HepG2 (cell line): ENCODE data around the gene LRRC45. TPM values are rescaled to one million over a fixed set of nuclear protein-coding genes. Genes with fewer than 3 reads are reported as not detected.

ENCODE experiments used
- ATAD3A ChIP-seq: sonication (generic); formaldehyde crosslinking; IDR thresholded peaks from 2 replicates; pipeline ENCODE4 v1.4.0; 2020; ENCODE audit warnings: missing genetic modification reagents
- KLF12 ChIP-seq: sonication (generic); formaldehyde crosslinking; IDR thresholded peaks from 2 replicates; pipeline ENCODE4 v1.4.0; 2020; ENCODE audit warnings: missing genetic modification reagents, borderline replicate concordance
- NAIF1 ChIP-seq: sonication (generic); formaldehyde crosslinking; IDR thresholded peaks from 2 replicates; pipeline ENCODE4 v1.5.0; 2020; ENCODE audit warnings: mild to moderate bottlenecking, missing genetic modification reagents, borderline replicate concordance
- TBX3 ChIP-seq: fragments of 450-650 bp; IDR thresholded peaks from 2 replicates; pipeline ENCODE4 v1.6.1; 2017; ENCODE audit warnings: antibody characterized with exemption, mild to moderate bottlenecking, inconsistent platforms, borderline replicate concordance
- ZC3H13 ChIP-seq: sonication (generic); formaldehyde crosslinking; IDR thresholded peaks from 2 replicates; pipeline ENCODE4 v1.8.1; 2023; ENCODE audit warnings: mild to moderate bottlenecking, missing genetic modification reagents, moderate library complexity
- ZNF101 ChIP-seq: sonication (generic); formaldehyde crosslinking; IDR thresholded peaks from 2 replicates; pipeline ENCODE4 v1.4.0; 2020; ENCODE audit warnings: mild to moderate bottlenecking, low read depth, missing genetic modification reagents, borderline replicate concordance
- ZNF274 ChIP-seq: sonication (generic); formaldehyde crosslinking; IDR thresholded peaks from 2 replicates; pipeline ENCODE4 v1.5.1; 2020; ENCODE audit warnings: mild to moderate bottlenecking, missing genetic modification reagents
- ZNF660 ChIP-seq: sonication (generic); formaldehyde crosslinking; IDR thresholded peaks from 2 replicates; pipeline ENCODE4 v1.5.1; 2020; ENCODE audit warnings: mild to moderate bottlenecking, low read depth, missing genetic modification reagents, borderline replicate concordance
- ZNF850 ChIP-seq: sonication (generic); formaldehyde crosslinking; conservative IDR thresholded peaks from 2 replicates; pipeline ENCODE4 v1.9.0; 2021; ENCODE audit warnings: mild to moderate bottlenecking, missing genetic modification reagents
- ZSCAN12 ChIP-seq: sonication (generic); formaldehyde crosslinking; IDR thresholded peaks from 2 replicates; pipeline ENCODE4 v1.9.0; 2021; ENCODE audit warnings: mild to moderate bottlenecking, missing genetic modification reagents
- polyA plus RNA-seq, 8 experiments: library from polyadenylated mRNA; depleted of rRNA in 3 of 8; stranded (reverse) in 7 of 8; unstranded in 1 of 8; fragments of >200 nt; fragmentation: Illumina TruSeq in 4 of 8; extraction: Trizol in 4 of 8; gene quantifications; 2 replicates each; pipeline versions ENCODE4 v1.2.1 to v1.2.3, GENCODE V29; 2011 to 2016; ENCODE audit warnings: low read depth in 4 of 8, missing spikeins in 1 of 8, mixed read lengths in 1 of 8; ENCODE audit not compliant: insufficient read depth in 1 of 8
- total RNA-seq, 5 experiments: library from RNA; depleted of rRNA; stranded (reverse); fragments of >200 nt; fragmentation: Illumina TruSeq; extraction: Trizol; gene quantifications; 2 replicates each; pipeline ENCODE4 v1.2.3, GENCODE V29; 2016; ENCODE audit warnings: low read depth in 1 of 5
- TF ChIP-seq, protein P1 (sequence below): sonication (generic); formaldehyde crosslinking; IDR thresholded peaks from 2 replicates; pipeline ENCODE4 v1.4.0; 2020; ENCODE audit warnings: missing genetic modification reagents
- TF ChIP-seq, protein P2 (sequence below): sonication (generic); formaldehyde crosslinking; IDR thresholded peaks from 2 replicates; pipeline ENCODE4 v1.9.0; 2021; ENCODE audit warnings: missing genetic modification reagents, borderline replicate concordance
- TF ChIP-seq, protein P3 (sequence below): sonication (generic); formaldehyde crosslinking; IDR thresholded peaks from 2 replicates; pipeline ENCODE4 v1.4.0; 2020; ENCODE audit warnings: missing genetic modification reagents, mild to moderate bottlenecking, borderline replicate concordance
- TF ChIP-seq, protein P4 (sequence below): sonication (generic); formaldehyde crosslinking; IDR thresholded peaks from 2 replicates; pipeline ENCODE4 v1.4.0; 2020; ENCODE audit warnings: missing genetic modification reagents
- TF ChIP-seq, protein P5 (sequence below): sonication (generic); formaldehyde crosslinking; IDR thresholded peaks from 2 replicates; pipeline ENCODE4 v1.5.1; 2020; ENCODE audit warnings: missing genetic modification reagents, mild to moderate bottlenecking, borderline replicate concordance

LRRC45 gene
- total and polyA plus RNA-seq, 2 of the 13 experiments (the other 11 are each of a cell fraction or from before 2014, with no cell fraction given): 11.6 to 48.1 TPM

DNA sequence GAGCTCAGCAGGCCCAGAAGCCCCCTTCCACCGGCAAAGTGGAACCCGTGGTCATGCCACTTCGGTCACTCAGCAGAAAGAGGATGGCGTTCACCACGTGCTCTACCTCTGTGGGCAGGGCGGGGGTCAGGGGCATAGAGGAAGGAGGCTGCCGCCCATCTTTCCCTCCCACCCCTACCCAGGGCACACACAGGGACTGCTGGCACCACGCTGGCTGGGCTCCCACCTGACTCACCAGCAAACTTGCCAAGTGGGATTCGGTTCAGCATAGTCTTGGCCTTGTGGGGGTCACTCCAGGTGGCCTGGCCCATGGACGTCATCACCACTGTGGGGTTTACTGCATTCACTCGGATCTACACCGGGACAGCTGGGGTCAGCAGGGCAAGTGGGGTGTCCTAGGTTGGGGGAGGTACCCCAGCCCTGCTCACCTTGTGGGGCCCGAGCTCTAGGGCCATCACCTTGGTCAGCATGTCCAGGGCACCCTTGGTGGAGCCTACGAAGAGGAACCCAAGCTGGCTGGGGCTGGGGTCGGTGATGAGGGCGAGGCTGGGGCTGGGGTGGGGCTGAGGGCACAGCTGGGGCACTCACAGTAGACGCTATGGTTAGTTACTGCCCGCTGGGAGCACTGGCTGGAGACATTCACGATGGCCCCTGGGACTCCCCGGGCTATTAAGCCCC lies 13.0 kb downstream of the LRRC45 start (continued):
- TF ChIP-seq TBX3 (no peak), ZC3H13 (CRISPR knock-in tag) (peak; percentile 43; the same call in 1 of the 2 replicates), ZNF274 (no peak), ZSCAN12 (no peak), ZNF850 (CRISPR knock-in tag) (no peak), ZNF660 (CRISPR knock-in tag) (no peak), KLF12 (CRISPR knock-in tag) (no peak), NAIF1 (CRISPR knock-in tag) (no peak), ATAD3A (no peak), ZNF101 (CRISPR knock-in tag) (no peak)
- TF ChIP-seq, protein P1, sequence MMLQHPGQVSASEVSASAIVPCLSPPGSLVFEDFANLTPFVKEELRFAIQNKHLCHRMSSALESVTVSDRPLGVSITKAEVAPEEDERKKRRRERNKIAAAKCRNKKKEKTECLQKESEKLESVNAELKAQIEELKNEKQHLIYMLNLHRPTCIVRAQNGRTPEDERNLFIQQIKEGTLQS (CRISPR knock-in tag): no peak
- TF ChIP-seq, protein P2, sequence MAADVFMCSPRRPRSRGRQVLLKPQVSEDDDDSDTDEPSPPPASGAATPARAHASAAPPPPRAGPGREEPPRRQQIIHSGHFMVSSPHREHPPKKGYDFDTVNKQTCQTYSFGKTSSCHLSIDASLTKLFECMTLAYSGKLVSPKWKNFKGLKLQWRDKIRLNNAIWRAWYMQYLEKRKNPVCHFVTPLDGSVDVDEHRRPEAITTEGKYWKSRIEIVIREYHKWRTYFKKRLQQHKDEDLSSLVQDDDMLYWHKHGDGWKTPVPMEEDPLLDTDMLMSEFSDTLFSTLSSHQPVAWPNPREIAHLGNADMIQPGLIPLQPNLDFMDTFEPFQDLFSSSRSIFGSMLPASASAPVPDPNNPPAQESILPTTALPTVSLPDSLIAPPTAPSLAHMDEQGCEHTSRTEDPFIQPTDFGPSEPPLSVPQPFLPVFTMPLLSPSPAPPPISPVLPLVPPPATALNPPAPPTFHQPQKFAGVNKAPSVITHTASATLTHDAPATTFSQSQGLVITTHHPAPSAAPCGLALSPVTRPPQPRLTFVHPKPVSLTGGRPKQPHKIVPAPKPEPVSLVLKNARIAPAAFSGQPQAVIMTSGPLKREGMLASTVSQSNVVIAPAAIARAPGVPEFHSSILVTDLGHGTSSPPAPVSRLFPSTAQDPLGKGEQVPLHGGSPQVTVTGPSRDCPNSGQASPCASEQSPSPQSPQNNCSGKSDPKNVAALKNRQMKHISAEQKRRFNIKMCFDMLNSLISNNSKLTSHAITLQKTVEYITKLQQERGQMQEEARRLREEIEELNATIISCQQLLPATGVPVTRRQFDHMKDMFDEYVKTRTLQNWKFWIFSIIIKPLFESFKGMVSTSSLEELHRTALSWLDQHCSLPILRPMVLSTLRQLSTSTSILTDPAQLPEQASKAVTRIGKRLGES (CRISPR knock-in tag): no peak
- TF ChIP-seq, protein P3, sequence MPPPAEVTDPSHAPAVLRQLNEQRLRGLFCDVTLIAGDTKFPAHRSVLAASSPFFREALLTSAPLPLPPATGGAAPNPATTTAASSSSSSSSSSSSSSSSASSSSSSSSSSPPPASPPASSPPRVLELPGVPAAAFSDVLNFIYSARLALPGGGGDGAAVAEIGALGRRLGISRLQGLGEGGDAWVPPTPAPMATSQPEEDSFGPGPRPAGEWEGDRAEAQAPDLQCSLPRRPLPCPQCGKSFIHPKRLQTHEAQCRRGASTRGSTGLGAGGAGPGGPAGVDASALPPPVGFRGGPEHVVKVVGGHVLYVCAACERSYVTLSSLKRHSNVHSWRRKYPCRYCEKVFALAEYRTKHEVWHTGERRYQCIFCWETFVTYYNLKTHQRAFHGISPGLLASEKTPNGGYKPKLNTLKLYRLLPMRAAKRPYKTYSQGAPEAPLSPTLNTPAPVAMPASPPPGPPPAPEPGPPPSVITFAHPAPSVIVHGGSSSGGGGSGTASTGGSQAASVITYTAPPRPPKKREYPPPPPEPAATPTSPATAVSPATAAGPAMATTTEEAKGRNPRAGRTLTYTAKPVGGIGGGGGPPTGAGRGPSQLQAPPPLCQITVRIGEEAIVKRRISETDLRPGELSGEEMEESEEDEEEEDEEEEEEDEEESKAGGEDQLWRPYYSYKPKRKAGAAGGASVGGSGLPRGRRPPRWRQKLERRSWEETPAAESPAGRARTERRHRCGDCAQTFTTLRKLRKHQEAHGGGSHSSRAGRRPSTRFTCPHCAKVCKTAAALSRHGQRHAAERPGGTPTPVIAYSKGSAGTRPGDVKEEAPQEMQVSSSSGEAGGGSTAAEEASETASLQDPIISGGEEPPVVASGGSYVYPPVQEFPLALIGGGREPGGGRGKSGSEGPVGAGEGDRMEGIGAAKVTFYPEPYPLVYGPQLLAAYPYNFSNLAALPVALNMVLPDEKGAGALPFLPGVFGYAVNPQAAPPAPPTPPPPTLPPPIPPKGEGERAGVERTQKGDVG (CRISPR knock-in tag): 0 out of 2 replicates have a peak, but pooled peaks have one; percentile 8
- TF ChIP-seq, protein P4, sequence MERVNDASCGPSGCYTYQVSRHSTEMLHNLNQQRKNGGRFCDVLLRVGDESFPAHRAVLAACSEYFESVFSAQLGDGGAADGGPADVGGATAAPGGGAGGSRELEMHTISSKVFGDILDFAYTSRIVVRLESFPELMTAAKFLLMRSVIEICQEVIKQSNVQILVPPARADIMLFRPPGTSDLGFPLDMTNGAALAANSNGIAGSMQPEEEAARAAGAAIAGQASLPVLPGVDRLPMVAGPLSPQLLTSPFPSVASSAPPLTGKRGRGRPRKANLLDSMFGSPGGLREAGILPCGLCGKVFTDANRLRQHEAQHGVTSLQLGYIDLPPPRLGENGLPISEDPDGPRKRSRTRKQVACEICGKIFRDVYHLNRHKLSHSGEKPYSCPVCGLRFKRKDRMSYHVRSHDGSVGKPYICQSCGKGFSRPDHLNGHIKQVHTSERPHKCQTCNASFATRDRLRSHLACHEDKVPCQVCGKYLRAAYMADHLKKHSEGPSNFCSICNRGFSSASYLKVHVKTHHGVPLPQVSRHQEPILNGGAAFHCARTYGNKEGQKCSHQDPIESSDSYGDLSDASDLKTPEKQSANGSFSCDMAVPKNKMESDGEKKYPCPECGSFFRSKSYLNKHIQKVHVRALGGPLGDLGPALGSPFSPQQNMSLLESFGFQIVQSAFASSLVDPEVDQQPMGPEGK (CRISPR knock-in tag): no peak
- TF ChIP-seq, protein P5, sequence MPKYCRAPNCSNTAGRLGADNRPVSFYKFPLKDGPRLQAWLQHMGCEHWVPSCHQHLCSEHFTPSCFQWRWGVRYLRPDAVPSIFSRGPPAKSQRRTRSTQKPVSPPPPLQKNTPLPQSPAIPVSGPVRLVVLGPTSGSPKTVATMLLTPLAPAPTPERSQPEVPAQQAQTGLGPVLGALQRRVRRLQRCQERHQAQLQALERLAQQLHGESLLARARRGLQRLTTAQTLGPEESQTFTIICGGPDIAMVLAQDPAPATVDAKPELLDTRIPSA (CRISPR knock-in tag): no peak
